Psoas muscle (tissue), 8 donors: ENCODE results near the gene SH2D3A. TPM values are rescaled to one million over a fixed set of nuclear protein-coding genes. Genes with fewer than 3 reads are reported as not detected.

Experiments
- ATAC-seq, 4 donors: fragments of 200-7000 bp; cut with Tn5 transposase; one replicate each; pipeline ENCODE4 v1.9.1; 2020; ENCODE audit warnings: moderate library complexity in 3 of 4, mild to moderate bottlenecking in 2 of 4
- DNase-seq, 2 donors: peaks; one replicate each; pipeline ENCODE4 v3.0.0-alpha.2; 2020
- H3K27ac ChIP-seq: fragments of 200-600 bp; one replicate; pipeline ENCODE4 v1.8.0; 2022
- H3K27me3 ChIP-seq, 3 donors: fragments of 200-600 bp in 1 of 3; one replicate each; pipeline versions ENCODE4 v1.6.1 to v1.8.0; 2013 to 2022; ENCODE audit warnings: low read length in 2 of 3, mild to moderate bottlenecking in 2 of 3, moderate library complexity in 1 of 3; ENCODE audit not compliant: insufficient read depth in 3 of 3
- H3K36me3 ChIP-seq, 2 donors: fragments of 200-600 bp in 1 of 2; one replicate each; pipeline versions ENCODE4 v1.6.1 to v1.8.0; 2013 to 2022; ENCODE audit warnings: low read depth in 1 of 2, mild to moderate bottlenecking in 1 of 2, moderate library complexity in 1 of 2; ENCODE audit not compliant: insufficient read depth in 1 of 2
- H3K4me1 ChIP-seq: fragments of 200-600 bp; one replicate; pipeline ENCODE4 v1.8.0; 2022
- H3K4me3 ChIP-seq: fragments of 200-600 bp; one replicate; pipeline ENCODE4 v1.8.0; 2022; ENCODE audit warnings: mild to moderate bottlenecking
- H3K9me3 ChIP-seq: fragments of 200-600 bp; one replicate; pipeline ENCODE4 v1.8.0; 2022
- WGBS, 3 donors: extraction: QIAGEN DNeasy Blood & Tissue Kit; methylation state at CpG; one replicate each; pipeline versions ENCODE4 v1.1.6 to v1.1.7; 2013; 5-methylcytosine and 5-hydroxymethylcytosine counted together
- intact Hi-C, 2 donors: fragments of 100-400 bp; cut with DNase I; formaldehyde crosslinking; loops; one replicate each; pipeline versions ENCODE4 v1.11.0 to v1.14.2; 2022
- polyA plus RNA-seq, 3 donors: library from polyadenylated mRNA; stranded (reverse); fragments of 200-250 nt; gene quantifications; one replicate each; pipeline ENCODE4 v1.2.3, GENCODE V29; 2013
- total RNA-seq, 4 donors: library from RNA; stranded (reverse); fragmentation: NEBNext Ultra II Directional in 2 of 4; extraction: Animal tissue kit (Norgen Biotek cat#: 25700) in 2 of 4; gene quantifications; one replicate each; pipeline versions ENCODE4 v1.2.1 to v1.2.4, GENCODE V29; 2021 to 2023
- TF ChIP-seq, protein P1 (sequence below): fragments of 200-600 bp; IDR thresholded peaks from one replicate; pipeline ENCODE4 v1.8.0; 2022; ENCODE audit warnings: antibody characterized with exemption
- donor health status: healthy with polysubstance abuse.
- donor health status: DM: no; HTN: no; CAD: no; lungs with moderate emphysema.
- donor health status: Bipolar disorder and iron deficiency.
- donor health status: healthy.
- donor health status: DM: yes; HTN: yes; CAD: no.
- donor health status: DM: no; HTN: no; CAD: no.
- donor health status: DM: no; HTN: no; CAD: no.
- donor health status: DM: yes; HTN: yes; CAD: no.

Gene SH2D3A
- total and polyA plus RNA-seq, 7 donors: 0.07 to 0.17 (median 0.12) TPM; not detected in 3

GRCh38 chr19:6761053-6761676 lies 6.1 kb downstream of the SH2D3A start:
- no peaks in the 10 kb centered on the region for H3K9me3 ChIP-seq
- H3K4me3 ChIP-seq: no peak overlapping the region
- H3K4me1 ChIP-seq: no peaks in the 10 kb centered on the region
- no peak for DNase-seq
- H3K27me3 ChIP-seq: peaks cover 0 to 6% (median 5%) of the 10 kb centered on the region in 3 donors
- peak; percentile 40 to 73 (median 56) for ATAC-seq
- no peaks in the 10 kb centered on the region for H3K36me3 ChIP-seq
- H3K27ac ChIP-seq: no peak overlapping the region
- 67 to 83% (median 81%) methylated on average over 4 of the region's 4 CpGs for WGBS, 3 donors
- TF ChIP-seq, protein P1, sequence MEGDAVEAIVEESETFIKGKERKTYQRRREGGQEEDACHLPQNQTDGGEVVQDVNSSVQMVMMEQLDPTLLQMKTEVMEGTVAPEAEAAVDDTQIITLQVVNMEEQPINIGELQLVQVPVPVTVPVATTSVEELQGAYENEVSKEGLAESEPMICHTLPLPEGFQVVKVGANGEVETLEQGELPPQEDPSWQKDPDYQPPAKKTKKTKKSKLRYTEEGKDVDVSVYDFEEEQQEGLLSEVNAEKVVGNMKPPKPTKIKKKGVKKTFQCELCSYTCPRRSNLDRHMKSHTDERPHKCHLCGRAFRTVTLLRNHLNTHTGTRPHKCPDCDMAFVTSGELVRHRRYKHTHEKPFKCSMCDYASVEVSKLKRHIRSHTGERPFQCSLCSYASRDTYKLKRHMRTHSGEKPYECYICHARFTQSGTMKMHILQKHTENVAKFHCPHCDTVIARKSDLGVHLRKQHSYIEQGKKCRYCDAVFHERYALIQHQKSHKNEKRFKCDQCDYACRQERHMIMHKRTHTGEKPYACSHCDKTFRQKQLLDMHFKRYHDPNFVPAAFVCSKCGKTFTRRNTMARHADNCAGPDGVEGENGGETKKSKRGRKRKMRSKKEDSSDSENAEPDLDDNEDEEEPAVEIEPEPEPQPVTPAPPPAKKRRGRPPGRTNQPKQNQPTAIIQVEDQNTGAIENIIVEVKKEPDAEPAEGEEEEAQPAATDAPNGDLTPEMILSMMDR: no peak
- intact Hi-C loops: no loop called here

GRCh38 chr19:6760606-6761005 lies 6.6 kb downstream of the SH2D3A start:
- Histone ChIP-seq H3K4me3 (no peak overlapping the region), H3K27me3 (peaks cover 0 to 2% (median 0%) of the 10 kb centered on the region in 3 donors), H3K27ac (no peak overlapping the region), H3K9me3 (no peaks in the 10 kb centered on the region), H3K36me3 (no peaks in the 10 kb centered on the region), H3K4me1 (no peaks in the 10 kb centered on the region)
- TF ChIP-seq, protein P1: no peak
- intact Hi-C loops: no loop called here
- no peak for DNase-seq
- ATAC-seq: no peak
- 93 to 96% (median 93%) methylated on average over 17 of the region's 17 CpGs for WGBS, 3 donors

DNA sequence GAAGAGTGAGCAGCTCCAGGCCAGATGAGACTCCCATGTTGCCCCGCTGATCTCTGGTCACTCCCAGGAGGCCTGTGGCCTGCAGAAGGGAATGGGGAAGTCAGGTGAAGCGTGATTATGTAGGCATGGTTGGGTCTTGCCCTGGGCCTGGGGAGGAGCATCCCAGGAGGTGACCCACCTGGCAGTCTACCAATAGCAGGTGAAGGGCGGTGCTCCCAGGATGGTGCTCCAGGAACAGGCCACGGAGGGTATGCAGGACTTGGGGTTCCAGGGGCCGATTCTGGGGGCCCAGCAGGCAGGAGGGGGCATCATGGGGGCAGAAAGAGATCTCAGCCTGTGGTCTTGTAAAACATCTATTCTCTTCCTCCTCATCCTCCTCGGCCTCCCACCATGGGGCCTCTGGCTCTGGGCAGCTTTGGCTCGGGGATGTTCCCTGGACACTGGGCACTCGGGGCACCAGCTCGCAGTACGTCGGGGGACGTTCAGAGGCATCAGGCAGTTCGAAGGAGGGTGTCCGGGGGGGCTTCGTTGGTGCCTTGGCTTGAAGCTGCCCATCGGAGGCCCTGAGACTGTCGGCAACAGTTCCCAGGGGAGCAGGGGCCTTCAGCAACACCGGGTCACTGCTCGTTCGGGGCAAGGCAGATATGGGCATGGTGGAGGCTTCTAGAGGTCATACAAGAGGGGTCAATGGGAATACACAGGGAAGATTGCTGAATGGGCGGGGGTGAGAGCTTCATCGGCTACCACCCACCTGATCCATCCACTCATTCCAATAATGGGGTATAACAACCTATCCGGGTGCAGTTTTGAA lies 12.4 kb downstream of the SH2D3A start:
- intact Hi-C loops: no loop called here

DNA sequence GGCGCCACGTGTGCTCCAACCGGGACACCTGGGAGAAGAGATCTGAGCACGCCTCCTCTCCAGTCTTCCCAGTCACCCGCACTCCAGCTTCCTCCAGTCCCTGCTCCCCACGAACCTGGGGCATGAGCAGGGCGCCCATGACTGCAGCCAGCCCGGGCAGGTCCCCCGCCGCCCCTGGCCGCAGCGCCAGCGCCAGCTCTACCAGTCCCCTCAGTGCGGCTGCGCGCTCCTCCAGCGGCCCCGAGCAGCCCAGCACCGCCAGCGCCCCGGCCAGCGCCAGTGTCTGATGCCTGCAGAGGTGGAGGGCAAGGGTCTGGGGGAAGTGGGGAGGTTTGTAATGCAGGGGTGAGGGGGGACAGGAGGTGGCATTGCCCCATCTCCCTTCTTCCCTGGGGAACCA lies 13.1 kb downstream of the SH2D3A start:
- DNase-seq (no peak), ATAC-seq (peak in 1 of 4 donors; percentile 0)
- 89 to 94% (median 94%) methylated on average over 19 to 22 of the region's 22 CpGs for WGBS, 3 donors
- Histone ChIP-seq H3K36me3 (peaks cover 4 to 36% of the 10 kb centered on the region in 2 donors), H3K9me3 (no peaks in the 10 kb centered on the region), H3K4me3 (no peak overlapping the region), H3K27ac (no peak overlapping the region), H3K4me1 (no peaks in the 10 kb centered on the region), H3K27me3 (no peaks in the 10 kb centered on the region)
- TF ChIP-seq, protein P1: no peak
- intact Hi-C loops: no loop called here

More for the DNA sequence above, 12.4 kb downstream of the SH2D3A start:
- Histone ChIP-seq H3K27ac (no peak overlapping the region), H3K4me1 (no peaks in the 10 kb centered on the region), H3K36me3 (peaks cover 4 to 28% of the 10 kb centered on the region in 2 donors), H3K4me3 (no peak overlapping the region), H3K9me3 (no peaks in the 10 kb centered on the region), H3K27me3 (no peaks in the 10 kb centered on the region)
- DNase-seq: no peak
- TF ChIP-seq, protein P1: no peak
- no peak for ATAC-seq
- 85 to 92% (median 91%) methylated on average over 22 to 23 of the region's 23 CpGs for WGBS, 3 donors
